Measurements from ENCODE around the gene CNTN5.

The CNTN5 gene

DNA sequence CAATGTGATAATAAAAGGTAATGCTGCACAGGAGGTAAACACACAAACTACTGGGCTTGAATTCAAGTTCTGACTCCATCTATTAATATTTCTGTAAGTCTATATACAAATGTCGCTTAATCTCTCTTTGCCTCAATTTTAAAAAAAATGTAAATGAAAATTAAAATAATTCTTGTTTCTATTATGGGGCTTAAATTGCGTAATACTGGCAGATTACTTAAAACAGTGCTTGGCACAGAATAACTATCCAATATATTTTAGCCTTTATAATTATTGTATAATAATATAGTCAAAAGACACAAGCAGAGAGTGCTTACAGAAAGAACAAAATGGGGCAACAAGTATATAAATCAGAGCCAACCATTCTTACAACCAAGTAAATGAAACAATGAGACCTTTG, 489.1 kb downstream of the CNTN5 start:
- H3K4me3 ChIP-seq (ENCODE audit: low read length): no peak overlapping the region
- TF ChIP-seq, protein P1, sequence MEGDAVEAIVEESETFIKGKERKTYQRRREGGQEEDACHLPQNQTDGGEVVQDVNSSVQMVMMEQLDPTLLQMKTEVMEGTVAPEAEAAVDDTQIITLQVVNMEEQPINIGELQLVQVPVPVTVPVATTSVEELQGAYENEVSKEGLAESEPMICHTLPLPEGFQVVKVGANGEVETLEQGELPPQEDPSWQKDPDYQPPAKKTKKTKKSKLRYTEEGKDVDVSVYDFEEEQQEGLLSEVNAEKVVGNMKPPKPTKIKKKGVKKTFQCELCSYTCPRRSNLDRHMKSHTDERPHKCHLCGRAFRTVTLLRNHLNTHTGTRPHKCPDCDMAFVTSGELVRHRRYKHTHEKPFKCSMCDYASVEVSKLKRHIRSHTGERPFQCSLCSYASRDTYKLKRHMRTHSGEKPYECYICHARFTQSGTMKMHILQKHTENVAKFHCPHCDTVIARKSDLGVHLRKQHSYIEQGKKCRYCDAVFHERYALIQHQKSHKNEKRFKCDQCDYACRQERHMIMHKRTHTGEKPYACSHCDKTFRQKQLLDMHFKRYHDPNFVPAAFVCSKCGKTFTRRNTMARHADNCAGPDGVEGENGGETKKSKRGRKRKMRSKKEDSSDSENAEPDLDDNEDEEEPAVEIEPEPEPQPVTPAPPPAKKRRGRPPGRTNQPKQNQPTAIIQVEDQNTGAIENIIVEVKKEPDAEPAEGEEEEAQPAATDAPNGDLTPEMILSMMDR (conservative IDR thresholded peaks at IDR 0.05; ENCODE audit: low read length): no peak
- DNase-seq (ENCODE audit: low read depth): no peak

DNA sequence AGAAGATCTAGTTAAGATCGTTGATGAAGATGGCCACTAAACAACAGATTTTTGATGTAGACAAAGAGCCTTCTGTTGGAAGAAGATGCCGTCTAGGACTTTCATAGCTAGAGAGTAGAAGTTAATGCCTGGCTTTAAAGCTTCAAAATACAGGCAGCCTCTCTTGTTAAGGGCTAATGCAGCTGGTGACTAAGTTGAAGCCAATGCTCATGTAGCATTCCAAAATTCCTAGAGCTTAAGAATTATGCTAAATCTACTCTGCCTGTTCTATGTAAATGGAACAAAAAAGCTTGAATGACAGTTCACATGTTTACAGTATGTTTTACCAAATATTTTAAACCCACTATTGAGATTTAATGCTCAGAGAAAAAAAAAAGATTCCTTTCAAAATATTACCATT, 492.6 kb downstream of the CNTN5 start:
- H3K4me3 ChIP-seq (ENCODE audit: low read length): no peak overlapping the region
- TF ChIP-seq, protein P1 (conservative IDR thresholded peaks at IDR 0.05; ENCODE audit: low read length): no peak
- no peak for DNase-seq (ENCODE audit: low read depth)

DNA sequence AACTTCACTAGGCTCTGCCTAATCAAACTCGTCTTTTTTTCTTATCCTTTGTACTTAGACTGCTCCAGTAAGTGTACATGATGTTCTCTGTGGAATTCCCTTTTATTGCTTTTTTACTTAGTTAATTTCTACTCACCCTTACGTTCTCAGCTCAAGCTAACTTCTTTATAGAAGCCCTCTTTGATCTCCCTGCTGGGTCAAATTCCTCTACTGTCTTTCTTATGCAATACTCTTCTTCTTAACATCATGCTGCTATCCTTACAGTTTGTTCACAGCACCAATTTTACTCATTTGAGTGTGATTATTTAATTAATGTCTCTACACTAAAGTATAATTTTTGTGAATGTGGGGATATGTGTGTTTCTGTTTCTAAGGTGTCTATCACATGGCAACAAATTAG, 498.3 kb downstream of the CNTN5 start:
- no peak for DNase-seq (ENCODE audit: low read depth)
- no peak overlapping the region for H3K4me3 ChIP-seq (ENCODE audit: low read length)
- TF ChIP-seq, protein P1 (conservative IDR thresholded peaks at IDR 0.05; ENCODE audit: low read length): no peak

DNA sequence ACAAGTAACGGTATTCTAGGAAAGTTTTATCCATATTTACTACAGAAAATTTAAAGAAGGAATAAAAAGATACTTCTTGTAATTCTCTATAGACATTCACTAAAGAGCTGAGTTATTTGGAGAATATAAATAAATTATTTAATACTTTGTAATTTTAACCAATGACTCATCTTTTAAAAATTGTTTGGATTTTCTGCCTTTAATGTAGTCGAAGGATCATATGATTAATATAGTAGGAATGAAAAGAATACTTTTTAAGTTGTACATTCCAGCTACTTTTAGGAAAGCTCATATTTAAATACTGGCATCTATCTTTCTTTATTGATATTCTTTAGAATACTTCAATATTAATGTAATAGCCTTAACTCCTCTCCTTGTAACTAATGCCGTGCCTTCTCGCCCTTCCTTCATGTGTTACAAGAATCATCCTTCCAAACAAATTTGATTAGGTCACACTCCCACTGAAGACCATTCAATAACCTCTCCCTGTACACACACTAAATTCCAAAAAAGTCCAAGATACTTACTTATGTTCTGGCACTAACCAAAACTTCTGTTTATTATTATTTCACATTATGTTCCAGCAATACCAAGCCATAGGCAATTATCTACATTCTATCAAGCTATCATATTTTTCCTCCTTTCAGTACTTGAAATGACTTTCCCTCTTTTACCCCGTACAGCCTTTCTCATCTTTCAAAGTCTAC, 501.9 kb downstream of the CNTN5 start:
- no peak for DNase-seq (ENCODE audit: low read depth)
- TF ChIP-seq, protein P1 (conservative IDR thresholded peaks at IDR 0.05; ENCODE audit: low read length): no peak
- H3K4me3 ChIP-seq (ENCODE audit: low read length): no peak overlapping the region

DNA sequence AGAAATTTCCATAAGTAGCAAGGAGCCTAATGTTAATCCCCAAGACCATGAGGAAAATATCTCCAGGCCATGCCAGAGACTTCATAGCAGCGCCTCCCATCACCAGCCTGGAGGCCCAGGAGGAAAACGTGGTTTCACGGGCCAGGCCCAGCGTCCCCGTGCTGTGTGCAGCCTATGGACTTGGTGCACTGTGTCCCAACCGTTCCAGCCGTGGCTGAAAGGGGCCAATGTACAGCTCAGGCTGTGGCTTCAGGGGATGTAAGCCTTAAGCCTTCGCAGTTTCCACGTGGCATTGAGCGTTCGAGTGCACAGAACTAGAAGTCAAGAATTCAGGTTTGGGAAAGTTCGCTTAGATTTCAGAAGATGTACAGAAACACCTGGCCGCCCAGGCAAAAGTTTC, 510.7 kb downstream of the CNTN5 start:
- TF ChIP-seq, protein P1 (conservative IDR thresholded peaks at IDR 0.05; ENCODE audit: low read length): no peak
- no peak for DNase-seq (ENCODE audit: low read depth)
- no peak overlapping the region for H3K4me3 ChIP-seq (ENCODE audit: low read length)

DNA sequence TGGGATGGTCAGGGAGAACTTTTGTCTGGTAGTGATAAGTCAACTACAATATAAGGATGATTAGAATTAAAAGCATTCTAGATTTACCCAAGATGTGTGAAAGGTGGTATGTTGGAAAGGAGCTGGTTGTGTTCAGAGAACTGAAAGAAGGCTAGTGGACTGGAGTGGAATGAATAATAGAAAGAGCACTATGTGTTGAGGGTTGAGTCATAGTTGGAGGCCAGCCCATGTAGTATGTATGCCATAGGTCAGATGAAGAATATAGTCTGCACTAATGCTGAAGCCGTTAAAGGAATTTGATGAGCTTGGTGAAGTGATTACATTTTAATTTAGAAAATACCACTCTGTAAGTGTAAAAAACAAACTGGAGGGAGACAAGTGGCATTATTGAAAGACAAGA, 514.1 kb downstream of the CNTN5 start:
- no peak for DNase-seq (ENCODE audit: low read depth)
- no peak overlapping the region for H3K4me3 ChIP-seq (ENCODE audit: low read length)
- TF ChIP-seq, protein P1 (conservative IDR thresholded peaks at IDR 0.05; ENCODE audit: low read length): no peak

DNA sequence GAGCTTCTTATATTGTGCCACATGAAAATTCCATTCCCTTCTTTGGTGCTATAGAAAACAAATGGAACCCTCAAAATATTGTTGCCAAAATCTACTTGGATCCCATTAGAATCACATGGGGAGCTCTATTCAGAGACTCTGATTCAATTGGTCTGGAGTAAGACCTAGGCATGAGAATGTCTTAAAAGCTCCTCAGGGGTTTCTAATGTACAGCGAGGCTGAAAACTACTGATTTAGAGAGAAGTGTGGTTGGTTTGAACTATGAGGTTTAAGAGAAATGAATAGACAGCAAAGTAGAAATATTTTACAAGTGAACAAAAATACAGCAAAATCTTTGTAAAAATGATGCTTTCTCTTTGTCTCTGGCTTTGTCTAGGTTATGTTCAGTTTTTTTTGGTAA, 514.7 kb downstream of the CNTN5 start:
- no peak overlapping the region for H3K4me3 ChIP-seq (ENCODE audit: low read length)
- TF ChIP-seq, protein P1 (conservative IDR thresholded peaks at IDR 0.05; ENCODE audit: low read length): no peak
- no peak for DNase-seq (ENCODE audit: low read depth)

All from AG10803 (cell line).